ENCODE measurements around the gene SSU72.
"Not testable (repeated sequence)": the region's sequence is repeated elsewhere in the genome, so short reads cannot be mapped to it uniquely, and the experiment has no call there.

- TF ChIP-seq, protein P1, sequence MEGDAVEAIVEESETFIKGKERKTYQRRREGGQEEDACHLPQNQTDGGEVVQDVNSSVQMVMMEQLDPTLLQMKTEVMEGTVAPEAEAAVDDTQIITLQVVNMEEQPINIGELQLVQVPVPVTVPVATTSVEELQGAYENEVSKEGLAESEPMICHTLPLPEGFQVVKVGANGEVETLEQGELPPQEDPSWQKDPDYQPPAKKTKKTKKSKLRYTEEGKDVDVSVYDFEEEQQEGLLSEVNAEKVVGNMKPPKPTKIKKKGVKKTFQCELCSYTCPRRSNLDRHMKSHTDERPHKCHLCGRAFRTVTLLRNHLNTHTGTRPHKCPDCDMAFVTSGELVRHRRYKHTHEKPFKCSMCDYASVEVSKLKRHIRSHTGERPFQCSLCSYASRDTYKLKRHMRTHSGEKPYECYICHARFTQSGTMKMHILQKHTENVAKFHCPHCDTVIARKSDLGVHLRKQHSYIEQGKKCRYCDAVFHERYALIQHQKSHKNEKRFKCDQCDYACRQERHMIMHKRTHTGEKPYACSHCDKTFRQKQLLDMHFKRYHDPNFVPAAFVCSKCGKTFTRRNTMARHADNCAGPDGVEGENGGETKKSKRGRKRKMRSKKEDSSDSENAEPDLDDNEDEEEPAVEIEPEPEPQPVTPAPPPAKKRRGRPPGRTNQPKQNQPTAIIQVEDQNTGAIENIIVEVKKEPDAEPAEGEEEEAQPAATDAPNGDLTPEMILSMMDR (IDR thresholded peaks at IDR 0.05; ENCODE audit: low read length): not testable (repeated sequence)
- not testable (repeated sequence) for TF ChIP-seq EZH2 (IDR thresholded peaks at IDR 0.05; ENCODE audit: borderline replicate concordance, low read length)
Observed at GRCh38 chr1:1508775-1509464, 65.7 kb downstream of the SSU72 start.

All from OCI-LY1 (cell line).